Sciatic nerve (tissue), 2 donors: ENCODE results near the gene CABCOCO1. TPM values are rescaled to one million over a fixed set of nuclear protein-coding genes. Genes with fewer than 3 reads are reported as not detected.

ENCODE experiments used
- ATAC-seq: fragments of 200-7000 bp; cut with Tn5 transposase; one replicate; pipeline ENCODE4 v1.9.1; 2020; ENCODE audit warnings: mild to moderate bottlenecking, moderate library complexity
- DNase-seq: peaks from one replicate; pipeline ENCODE4 v3.0.0-alpha.2; 2020; ENCODE audit warnings: low spot score
- intact Hi-C: fragments of 100-400 bp; cut with DNase I; formaldehyde crosslinking; loops from one replicate; pipeline ENCODE4 v1.14.2; 2022
- total RNA-seq: library from RNA; stranded (reverse); fragmentation: NEBNext Ultra II Directional; extraction: Animal tissue kit (Norgen Biotek cat#: 25700); gene quantifications from one replicate; pipeline ENCODE4 v1.2.1, GENCODE V29; 2021
- donor health status: DM: no; HTN: no; CAD: no.
- donor health status: DM: no; HTN: no; CAD: no.

CABCOCO1 gene
- total RNA-seq, 1 donor from 2014 or later: not detected

DNA sequence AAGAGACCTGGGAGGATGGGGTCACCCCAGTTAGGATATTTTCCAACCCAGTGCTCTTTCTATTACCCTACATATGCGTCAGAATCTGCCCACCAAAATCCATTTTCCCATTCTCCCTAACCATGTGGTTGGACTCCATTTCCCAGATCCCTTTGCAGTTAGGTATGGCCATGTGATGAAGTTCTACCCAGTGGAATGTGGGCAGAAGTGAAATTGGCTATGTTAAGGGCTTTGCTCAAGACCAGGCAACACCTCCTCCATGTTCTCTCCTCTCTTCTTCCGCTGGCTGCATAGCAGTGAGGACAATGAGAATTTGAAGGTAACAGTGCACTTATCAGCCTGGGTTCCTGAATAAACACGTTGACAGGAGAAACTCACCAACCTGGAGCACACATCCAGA is 111.3 kb downstream of the CABCOCO1 start:
- intact Hi-C loops: no loop called here
- ATAC-seq: no peak
- DNase-seq: no peak

DNA sequence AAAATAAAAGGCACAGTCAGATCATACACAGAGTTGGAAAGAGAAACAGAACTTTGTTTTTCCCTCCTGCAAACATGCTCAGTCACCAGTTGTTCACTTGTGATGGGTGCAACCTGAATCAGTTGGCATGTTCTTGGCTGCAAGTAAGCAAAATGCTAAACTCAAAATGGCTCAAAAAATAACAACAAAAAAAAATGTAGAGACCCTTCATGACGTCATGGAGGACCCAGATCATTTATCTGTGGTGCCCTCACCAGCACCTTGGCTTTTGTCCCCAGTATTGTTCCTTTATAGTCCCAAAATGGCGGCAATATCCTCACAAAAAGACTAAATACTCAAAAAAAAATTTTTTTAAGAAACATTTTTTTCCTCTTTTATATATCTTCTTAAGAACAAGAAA is 112.4 kb downstream of the CABCOCO1 start:
- ATAC-seq (no peak), DNase-seq (no peak)
- intact Hi-C loops: no loop called here

DNA sequence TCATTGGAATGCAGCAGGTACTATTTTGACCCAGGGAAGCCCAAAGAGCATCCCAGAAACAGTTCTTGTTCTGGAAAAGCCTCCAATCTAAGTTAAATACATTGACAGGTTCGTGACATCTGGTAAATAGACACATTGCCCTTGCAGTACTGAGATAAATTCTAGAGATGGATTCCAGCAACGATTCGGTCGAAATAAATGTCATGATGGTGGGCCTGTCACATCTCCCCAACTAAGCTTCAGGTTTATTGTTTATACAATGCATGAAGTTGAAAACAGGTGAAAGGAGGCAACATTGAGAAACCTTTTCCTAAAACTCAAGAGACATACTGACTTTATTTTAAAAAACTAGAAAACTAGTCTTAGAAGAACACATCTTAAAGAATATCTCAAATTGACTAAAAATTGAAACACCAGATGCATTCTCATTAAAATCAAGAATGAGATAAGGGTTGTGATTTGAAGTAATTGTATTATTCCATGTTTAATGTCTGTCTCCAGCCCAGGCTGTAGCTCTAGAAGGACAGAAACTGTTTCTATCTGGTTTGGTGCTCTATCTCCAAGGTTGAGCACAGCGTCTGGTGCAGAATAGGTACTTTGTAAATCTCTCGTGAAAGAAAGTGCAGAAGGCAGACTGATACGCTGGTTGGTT is 114.0 kb downstream of the CABCOCO1 start:
- ATAC-seq (no peak), DNase-seq (no peak)
- intact Hi-C loops: no loop called here

DNA sequence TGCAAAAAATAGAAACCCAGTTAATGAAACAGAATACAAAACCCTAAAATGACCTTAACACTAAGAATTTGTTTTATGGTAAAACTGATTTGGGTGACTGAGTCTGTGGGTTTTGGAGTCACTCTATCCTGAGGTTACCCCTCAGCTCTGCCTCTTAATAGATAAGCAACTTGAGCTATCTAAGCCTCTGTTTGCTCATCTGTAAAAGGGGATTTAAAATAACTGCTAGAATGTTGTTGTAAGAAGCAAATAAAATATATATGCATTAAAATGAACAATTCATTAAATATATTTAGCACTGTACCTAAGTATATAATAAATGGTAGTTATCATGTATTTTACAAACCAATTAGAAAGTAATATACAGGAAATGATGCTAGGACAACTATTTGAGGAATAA is 115.4 kb downstream of the CABCOCO1 start:
- intact Hi-C loops: no loop called here
- ATAC-seq (no peak), DNase-seq (no peak)

DNA sequence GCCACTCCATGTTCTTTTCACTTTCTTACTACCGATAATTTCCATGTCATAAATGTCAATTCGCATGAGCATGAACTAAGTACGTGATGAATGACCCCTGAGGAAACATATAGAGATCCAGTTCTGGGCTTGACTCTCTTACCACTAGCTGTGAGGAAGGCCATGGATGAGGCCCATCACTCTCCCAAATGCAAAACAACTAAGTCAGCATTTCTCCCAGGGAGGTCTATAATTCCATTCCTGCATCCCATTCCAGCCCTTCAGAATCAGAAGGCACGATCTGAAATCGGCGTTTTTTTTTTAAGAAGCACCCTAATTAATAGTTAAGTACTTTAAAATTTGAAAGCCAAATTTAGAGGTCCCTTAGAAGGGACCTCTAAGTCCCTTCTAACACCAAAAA is 116.5 kb downstream of the CABCOCO1 start:
- intact Hi-C loops: no loop called here
- DNase-seq: no peak
- ATAC-seq: no peak

DNA sequence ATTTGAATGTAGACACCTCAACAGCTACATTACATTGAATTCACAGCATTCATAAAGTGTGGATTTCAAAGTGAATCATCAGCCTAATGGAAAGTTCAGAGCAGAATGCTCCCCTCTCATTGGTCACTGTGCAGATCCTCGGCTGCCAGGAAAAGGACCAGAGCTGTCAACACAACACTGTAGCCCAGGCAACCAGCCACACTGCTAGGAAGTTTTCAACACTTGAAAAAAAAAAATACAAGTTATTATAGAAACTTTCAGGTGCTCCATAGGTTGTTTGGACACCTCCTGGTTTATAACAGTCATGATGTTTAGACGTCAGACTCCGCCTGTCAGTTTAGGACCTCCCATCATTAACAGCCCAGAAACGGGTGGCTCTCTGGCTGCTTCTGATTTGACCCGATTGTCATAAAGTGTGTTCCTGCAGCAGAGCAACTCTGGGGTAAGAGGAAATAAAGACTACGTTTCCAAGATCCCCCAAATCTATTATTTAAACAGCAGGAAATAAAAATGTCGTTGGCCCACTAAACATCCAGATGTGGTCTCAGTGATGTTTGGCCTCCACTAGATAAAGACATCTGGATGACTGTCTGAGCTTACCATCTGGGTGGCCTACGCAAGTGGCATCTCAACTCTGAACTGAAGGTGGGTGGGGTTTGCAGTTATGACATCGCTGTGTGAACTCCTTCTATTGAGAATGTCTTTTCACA is 117.4 kb downstream of the CABCOCO1 start:
- intact Hi-C loops: no loop called here
- DNase-seq (no peak), ATAC-seq (peak; percentile 74)

DNA sequence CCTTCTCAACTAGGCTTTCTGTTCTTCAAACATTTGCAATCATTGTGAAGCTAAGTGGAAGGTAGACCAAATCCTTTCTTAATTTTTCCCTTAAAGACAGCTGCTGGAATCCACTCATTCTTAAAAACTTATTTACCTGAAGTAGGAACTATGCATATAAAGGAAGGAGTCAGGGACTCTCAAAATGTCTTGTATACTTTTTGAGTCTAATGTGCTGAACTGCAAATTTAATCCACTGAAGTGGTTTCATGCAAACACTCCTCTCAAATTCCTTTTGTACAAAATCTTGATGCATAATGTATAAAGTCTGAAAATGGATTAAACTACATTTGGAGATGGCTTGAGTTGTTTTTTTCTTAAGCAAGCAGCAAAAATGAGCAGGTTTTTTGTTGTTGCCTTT is 118.0 kb downstream of the CABCOCO1 start:
- ATAC-seq: no peak
- no peak for DNase-seq
- intact Hi-C loops: no loop called here

DNA sequence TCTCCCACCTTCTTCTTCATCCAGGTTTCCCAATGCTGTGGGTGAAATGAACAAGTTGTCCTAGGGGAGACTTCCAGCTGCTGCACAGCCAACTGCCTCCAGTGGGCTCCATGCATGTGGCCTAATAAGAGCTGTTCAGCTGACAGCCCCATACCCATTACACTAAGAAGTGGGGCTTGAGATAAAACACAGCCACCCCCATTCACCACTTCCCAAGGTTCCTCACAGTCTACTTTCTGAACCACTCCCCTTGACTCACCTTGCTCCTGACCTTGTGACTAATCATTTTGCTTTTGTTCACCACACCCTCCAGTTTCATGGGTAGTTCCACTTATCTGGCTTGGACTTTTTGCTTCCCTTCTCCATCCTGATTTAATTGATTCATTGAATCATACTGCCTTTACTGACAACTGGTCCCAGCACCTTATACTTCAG is 119.3 kb downstream of the CABCOCO1 start:
- intact Hi-C loops: no loop called here
- ATAC-seq (no peak), DNase-seq (no peak)

DNA sequence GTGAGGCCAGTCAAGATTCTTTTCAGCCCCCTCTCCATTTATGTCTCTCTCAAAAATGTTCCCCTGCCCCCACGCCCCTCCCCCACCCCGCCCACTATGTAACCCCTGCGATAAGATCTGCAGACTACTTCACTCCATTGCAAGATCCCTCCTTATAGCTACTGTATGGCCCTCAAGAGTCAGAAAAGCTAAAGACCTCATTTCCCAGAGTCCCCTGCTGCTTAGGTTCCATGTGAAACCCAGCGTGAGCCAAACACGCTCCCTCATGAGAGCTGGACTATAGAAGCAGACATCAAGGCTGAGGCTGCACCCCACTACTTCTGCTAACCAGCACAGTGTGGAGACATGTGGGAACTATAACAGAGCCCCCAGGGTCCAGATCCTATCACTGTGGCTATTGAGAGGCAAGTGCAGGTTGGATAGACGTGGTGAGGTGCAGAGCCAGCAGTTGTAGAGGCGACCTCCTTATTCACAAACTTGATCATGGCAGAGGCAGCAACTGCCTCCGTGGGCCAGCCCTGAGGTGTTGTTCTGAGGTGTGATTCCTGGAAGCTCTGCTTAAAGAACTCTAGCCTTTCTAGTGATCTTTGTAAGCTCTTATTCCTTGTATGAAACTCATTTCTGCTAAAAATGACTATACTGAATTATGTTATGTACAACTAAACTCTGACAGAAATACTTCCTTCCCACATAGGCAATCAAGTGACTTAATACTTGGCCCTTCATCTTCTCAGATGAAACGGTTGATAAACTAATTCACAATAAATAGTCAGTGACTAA is 121.8 kb downstream of the CABCOCO1 start:
- ATAC-seq: no peak
- intact Hi-C loops: no loop called here
- DNase-seq: no peak

DNA sequence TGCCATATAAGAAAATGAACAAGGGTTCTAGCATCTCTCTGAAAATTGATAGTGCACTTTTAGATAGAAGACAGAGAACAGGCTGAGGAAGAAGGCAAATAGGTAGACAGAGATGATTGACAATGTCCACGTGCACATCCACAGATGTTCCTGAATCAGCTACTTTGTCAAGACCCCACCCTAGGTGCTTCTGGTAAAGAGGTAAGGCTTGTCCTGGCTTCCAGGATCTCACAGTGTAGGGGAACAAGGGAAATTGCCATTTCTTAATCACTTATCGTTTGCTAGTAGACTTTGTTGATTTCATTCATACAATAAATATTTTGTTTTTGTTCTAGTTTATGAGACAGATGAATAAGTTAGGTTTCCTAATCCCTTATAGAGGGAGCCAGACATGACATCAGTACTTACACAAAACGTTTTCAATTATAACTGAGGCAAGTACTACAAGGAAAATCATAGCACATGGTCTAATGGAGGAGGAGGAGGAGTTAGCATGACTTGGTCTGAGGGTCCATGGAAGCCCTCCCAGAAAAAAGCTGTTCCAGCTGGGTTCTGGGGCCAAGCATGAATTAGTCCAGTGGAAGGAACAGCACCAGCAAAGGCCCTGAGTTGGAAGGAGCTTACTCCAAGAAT is 122.9 kb downstream of the CABCOCO1 start:
- no peak for ATAC-seq
- DNase-seq: no peak
- intact Hi-C loops: no loop called here

DNA sequence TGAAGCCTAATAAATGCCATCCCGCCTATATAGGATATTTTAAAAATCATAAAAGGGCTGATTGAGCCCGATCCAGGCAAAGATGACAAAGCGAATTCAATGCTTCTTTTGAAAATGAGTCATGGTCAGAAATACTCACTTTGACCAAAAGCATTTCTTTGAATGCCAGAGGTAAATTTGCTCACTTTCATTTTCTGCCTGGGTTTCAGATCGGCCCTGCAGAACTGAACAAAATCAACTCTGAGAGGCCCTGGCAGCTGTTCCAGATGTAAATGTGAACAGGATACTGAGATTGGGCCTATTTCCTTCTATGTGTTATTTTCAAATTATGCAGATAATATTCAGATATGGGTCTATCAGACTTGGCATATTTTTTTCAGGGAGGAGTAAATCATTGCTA is 124.0 kb downstream of the CABCOCO1 start:
- intact Hi-C loops: no loop called here
- no peak for DNase-seq
- ATAC-seq: peak; percentile 66

DNA sequence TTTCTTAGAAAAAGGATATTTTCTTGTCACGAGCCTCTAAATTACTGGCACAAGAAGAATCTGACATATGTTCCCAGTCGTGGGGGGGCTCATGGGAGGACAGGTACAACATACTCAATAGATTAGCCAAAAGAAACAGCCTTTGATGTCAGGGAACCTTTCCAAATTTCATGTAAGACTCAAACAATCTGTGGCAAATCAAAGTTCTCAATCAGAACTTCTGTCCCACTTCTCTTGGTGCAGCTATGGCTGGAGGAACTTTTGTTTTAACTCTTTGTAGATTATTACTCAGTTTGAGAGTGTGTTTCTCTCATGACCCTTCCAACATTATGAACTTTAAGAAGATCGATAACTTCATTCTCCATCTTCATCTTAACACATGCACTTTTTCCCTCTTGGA is 124.4 kb downstream of the CABCOCO1 start:
- DNase-seq (no peak), ATAC-seq (no peak)
- intact Hi-C loops: no loop called here

DNA sequence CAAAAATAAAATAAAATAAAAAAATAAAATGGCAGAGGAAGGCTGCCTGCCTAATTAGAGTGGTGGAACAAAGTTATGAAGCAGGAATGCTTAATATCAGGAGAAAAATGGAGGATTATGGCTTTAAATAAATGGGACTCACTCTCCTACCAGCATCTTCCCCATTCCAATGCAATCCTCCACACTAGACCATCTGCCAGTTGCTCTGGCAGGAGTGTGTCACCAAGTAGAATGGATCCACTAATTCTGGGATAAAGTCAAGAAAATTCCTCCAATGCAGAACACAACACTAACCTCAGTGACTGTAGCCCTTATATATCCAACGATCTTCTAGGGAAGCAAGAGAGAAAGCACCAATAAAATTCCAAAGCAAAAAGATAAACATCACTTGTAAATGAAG is 126.3 kb downstream of the CABCOCO1 start:
- DNase-seq (no peak), ATAC-seq (no peak)
- intact Hi-C loops: no loop called here

DNA sequence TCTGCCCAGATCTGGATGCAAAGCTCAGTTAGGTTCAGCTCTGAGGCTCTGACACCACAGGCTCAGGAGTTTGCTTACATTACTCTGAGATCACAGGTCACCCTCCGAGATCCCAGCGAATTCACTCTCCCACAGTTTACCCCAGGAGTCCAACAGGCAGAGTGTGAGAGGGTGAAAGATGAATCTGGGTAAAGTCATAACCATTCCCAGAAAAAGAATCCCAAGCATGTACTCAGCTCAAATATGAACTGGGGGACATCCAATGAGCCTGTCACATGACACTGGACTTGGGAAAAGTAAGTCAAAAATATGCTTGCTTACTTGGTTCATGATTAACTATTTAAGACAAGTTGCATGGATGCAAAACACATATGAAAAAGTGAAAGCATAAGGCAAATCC is 128.5 kb downstream of the CABCOCO1 start:
- ATAC-seq: no peak
- no peak for DNase-seq
- intact Hi-C loops: no loop called here

DNA sequence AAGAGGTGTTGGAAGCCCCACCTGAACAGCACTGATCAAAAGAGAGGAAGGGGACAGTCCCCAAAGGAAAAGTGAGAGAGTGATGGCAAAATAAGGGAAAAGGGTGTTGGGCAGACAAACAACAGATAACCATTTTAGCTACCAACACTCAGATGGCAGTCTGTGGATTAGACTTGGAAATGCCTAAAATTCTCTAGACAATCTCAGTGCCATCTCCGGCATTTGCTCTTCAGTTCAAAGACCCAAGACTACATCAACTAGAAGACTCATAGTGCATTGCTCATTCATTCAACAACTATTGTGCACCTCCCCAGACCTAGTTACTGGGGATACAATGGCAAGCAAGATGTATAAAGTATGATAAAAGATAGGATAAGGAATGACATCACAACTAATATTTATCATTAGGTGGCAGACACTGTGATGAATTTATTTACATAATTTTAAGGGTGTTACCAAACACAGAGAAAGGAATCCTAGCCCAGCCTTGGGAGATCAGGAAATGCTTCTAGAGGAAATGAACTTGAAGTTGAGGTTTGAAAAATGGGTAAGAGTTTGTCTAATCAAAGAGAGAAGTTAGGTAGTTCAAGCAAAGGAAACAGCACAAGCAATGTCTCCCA is 129.5 kb downstream of the CABCOCO1 start:
- DNase-seq (no peak), ATAC-seq (no peak)
- intact Hi-C loops: no loop called here

DNA sequence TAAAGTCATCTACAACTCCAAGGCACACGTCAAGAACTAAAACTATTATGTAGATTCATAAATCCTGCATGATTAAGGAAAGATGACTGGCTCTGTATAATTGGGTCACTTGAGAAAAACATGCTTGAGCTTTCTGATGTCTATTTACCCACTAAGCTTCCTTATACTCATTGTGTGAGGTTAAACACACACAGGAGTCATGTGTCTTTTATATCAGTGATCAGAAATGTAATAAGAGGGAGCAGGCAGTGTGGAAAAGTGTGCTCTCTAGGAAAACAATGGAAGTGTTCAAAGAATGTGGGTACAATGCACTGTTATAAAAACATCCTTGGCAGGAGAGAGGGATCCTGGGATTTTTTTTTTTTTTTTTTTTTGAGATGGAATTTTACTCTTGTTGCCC is 130.2 kb downstream of the CABCOCO1 start:
- ATAC-seq (no peak), DNase-seq (no peak)
- intact Hi-C loops: no loop called here

DNA sequence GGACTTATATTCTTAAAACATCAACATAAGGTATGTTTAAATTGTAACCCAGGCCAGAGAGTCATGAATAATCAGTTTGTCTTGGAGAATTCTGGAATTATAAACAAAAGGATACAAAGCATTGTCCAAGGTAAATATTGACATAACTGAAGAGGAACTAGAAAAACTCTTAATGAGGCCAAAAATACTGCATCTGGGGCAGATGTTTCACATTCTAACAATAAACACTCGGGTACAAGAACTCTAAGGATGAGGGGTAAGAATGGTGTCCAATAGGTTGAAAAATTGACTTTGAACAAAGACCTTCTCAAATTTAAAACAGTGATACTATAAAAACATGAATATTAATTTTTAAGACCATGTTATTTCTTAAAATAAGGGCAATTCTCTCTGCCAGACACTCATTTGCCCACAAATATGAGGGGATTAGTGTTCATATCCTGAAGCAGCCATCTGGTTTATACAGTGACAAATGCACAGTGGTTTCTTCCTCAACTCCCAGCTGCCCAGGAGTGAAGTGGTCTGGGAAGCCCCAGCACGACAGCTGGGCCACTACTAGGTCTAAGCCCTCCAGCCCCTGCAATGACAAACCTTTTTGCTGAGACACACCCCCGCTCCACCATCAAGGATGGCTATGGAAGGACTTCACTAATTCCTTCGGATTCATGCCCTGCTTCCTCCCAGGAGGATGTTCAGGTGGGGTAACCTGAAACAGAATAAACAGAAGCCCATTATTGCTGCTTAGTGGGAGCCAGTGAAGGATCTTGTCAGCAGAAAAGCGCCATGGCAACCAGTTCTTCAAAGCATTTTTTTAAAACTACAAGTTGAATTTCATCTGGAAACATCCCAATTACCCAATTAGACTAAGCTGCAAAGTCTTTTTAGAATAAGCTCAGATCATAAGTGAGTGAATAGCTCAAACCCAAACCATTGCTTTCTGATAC is 131.3 kb downstream of the CABCOCO1 start:
- DNase-seq: no peak
- peak; percentile 69 for ATAC-seq
- intact Hi-C loops: no loop called here

DNA sequence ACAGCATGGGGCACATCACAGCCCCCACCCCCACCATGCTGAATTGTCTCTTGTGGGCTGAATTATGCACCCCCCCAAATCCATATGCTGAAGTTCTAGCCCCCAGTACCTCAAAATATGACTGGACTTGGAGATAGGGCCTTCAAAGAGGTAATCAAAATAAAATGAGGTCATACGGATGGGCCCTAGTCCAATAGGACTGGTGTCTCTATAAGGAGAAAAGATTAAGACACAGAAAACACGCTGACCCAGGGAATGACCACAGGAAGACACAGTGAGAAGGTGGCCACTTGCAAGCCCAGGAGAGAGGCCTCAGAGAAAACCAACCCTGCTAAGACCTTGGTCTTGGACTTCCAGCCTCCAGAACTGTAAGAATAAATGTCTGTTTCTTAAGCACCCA is 132.4 kb downstream of the CABCOCO1 start:
- ATAC-seq: no peak
- intact Hi-C loops: no loop called here
- DNase-seq: no peak
